ENCODE results near the gene STK11IP.

- TF ChIP-seq POLR2AphosphoS5 (IDR thresholded peaks at IDR 0.05; ENCODE audit: low read depth, low read length) (no peak), TAF1 (IDR thresholded peaks at IDR 0.05; ENCODE audit: borderline replicate concordance, insufficient read depth, low read length) (no peak)
These were observed 28.0 kb upstream of the STK11IP start for GRCh38 chr2:219569635-219570034.

All from PFSK-1 (cell line).